ENCODE measurements around the gene ZMYND11.

DNA sequence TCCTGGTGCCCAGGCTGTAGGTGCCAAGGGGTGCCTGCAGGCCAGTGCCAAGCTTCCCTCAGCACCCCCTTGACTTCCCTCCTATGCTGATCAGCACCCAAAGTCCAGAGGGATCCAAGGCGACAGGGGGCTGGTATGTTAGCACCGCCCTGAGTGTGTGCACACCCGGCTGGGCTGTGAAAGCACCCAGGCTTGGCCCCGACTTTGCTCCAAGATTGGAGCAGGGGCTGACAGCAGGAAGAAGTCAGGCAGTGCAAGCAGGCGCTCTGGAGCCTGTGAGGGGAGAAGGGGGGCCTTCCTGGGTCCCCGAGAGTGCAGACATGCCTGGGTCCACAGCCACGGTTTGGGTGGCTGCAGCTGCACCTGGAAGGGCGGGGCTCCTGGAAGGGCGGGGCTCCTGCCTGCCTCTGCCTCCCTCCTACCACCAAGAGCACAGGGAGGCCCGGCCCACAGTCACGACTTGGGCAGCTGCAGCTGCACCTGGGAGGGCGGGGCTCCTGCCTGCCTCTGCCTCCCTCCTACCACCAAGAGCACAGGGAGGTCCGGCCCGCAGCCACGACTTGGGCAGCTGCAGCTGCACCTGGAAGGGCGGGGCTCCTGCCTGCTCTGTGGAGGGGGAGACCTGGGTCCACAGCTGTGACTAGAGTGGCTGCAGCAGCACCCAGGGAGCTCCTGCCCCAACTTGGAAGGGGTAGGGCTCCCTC lies 30.2 kb upstream of the ZMYND11 start:
- TF ChIP-seq POLR2A (IDR thresholded peaks at IDR 0.05; ENCODE audit: low read depth, low read length) = no peak
- no peak for TF ChIP-seq POLR2AphosphoS5 (IDR thresholded peaks at IDR 0.05; ENCODE audit: low read depth, low read length)
- TF ChIP-seq TAF1 (IDR thresholded peaks at IDR 0.05; ENCODE audit: borderline replicate concordance, low read depth, low read length) = no peak

All from GM12892 (cell line).